Smooth muscle cell (in vitro differentiated cells): ENCODE data around the gene RNASEH2A. TPM values are rescaled to one million over a fixed set of nuclear protein-coding genes. Genes with fewer than 3 reads are reported as not detected.

Experiments used
- DNase-seq: peaks from one replicate; lab custom pipeline; 2025; ENCODE audit not compliant: unreplicated experiment; lab: John Stamatoyannopoulos, UW
- H2AFZ ChIP-seq: fragments of 200-600 bp; sonication (generic); 2 replicates; pipeline ENCODE4 v1.6.0; 2016; ENCODE audit warnings: antibody characterized with exemption, low read depth, mild to moderate bottlenecking
- H3F3A ChIP-seq: fragments of 200-600 bp; sonication (generic); 2 replicates; pipeline ENCODE4 v1.6.0; 2017; ENCODE audit warnings: antibody characterized with exemption, low read depth
- H3K27ac ChIP-seq: fragments of 200-600 bp; sonication (generic); 2 replicates; pipeline ENCODE4 v1.5.1; 2016; ENCODE audit warnings: low read depth, mild to moderate bottlenecking
- H3K27me3 ChIP-seq: fragments of 200-600 bp; sonication (generic); 2 replicates; pipeline ENCODE4 v1.6.1; 2016; ENCODE audit warnings: low read depth, mild to moderate bottlenecking
- H3K36me3 ChIP-seq: fragments of 200-600 bp; sonication (generic); 2 replicates; pipeline ENCODE4 v1.5.1; 2016; ENCODE audit warnings: low read depth
- H3K4me1 ChIP-seq: fragments of 200-600 bp; sonication (generic); 2 replicates; pipeline ENCODE4 v1.5.1; 2016; ENCODE audit warnings: low read depth
- H3K4me2 ChIP-seq: fragments of 200-600 bp; sonication (generic); 2 replicates; pipeline ENCODE4 v1.6.0; 2016; ENCODE audit warnings: mild to moderate bottlenecking
- H3K4me3 ChIP-seq: fragments of 200-600 bp; sonication (generic); 2 replicates; pipeline ENCODE4 v1.5.1; 2016; ENCODE audit warnings: mild to moderate bottlenecking
- H3K79me2 ChIP-seq: fragments of 200-600 bp; sonication (generic); 2 replicates; pipeline ENCODE4 v1.6.0; 2016; ENCODE audit warnings: low read depth, mild to moderate bottlenecking
- H3K9ac ChIP-seq: fragments of 200-600 bp; sonication (generic); 2 replicates; pipeline ENCODE4 v1.6.0; 2016; ENCODE audit warnings: low read depth
- H3K9me3 ChIP-seq: fragments of 200-600 bp; sonication (generic); replicated peaks from 2 replicates; pipeline ENCODE4 v1.5.1; 2016; ENCODE audit warnings: low read depth
- H4K20me1 ChIP-seq: fragments of 200-600 bp; sonication (generic); 2 replicates; pipeline ENCODE4 v1.6.0; 2016; ENCODE audit warnings: low read depth
- WGBS: methylation state at CpG from one replicate; pipeline ENCODE4 v1.1.7; 2016; ENCODE audit warnings: low lambda C conversion rate; 5-methylcytosine and 5-hydroxymethylcytosine counted together
- polyA plus RNA-seq: library from polyadenylated mRNA; unstranded; fragments of >200 nt; fragmentation: Nextera tagmentation; extraction: Ambion mirVana; gene quantifications from 2 replicates; pipeline ENCODE4 v1.2.1, GENCODE V29; 2016
- total RNA-seq: library from RNA; depleted of rRNA; stranded (reverse); fragments of >200 nt; gene quantifications from 2 replicates; pipeline ENCODE4 v1.2.3, GENCODE V29; 2014
- TF ChIP-seq, protein P1 (sequence below): fragments of 200-600 bp; sonication (generic); IDR thresholded peaks from 2 replicates; pipeline ENCODE4 v1.5.1; 2017; ENCODE audit warnings: borderline replicate concordance, mild to moderate bottlenecking, antibody characterized with exemption; ENCODE audit not compliant: insufficient read depth, poor library complexity, severe bottlenecking

RNASEH2A gene
- total and polyA plus RNA-seq, 2 experiments from 2014 or later, result 15.7 to 34.9 TPM

DNA sequence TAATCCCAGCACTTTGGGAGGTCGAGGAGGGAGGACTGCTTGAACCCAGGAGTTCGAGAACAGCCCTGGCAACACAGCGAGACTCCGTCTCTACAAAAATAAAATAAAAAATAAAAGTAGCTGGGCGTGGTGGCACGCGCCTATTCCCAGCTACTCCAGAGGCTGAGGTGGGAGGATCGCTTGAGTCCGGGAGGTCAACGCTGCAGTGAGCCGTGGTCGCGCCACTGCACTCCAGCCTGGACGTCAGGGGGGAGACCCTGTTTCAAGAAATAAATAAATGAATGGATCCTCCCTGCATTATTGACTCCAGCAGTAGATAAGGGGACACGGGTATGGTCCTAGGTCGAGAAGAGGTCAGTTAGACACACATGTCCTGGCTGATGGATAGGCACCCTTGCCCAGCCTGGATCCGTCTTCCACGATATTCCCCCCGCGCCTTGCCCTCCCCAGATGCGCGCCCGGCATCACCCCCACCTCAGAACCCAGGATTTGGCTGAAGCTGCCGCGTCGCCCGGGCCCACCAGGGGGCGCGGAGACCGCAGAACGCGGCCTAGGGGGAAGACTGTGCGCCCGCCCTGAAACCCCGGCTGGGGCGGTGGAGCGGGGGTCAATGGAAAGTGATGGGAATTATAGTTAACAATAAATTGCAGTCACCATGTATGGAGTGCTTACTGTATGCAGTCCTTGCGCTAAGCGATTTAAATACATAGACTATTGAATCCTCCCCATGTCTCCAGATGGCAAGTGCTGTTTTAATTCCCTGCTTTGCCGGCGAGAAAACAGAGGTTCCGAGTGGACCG, 29.0 kb upstream of the RNASEH2A start:
- Histone ChIP-seq H3K4me2 (peak overlapping the region; percentile 89), H2AFZ (peak overlapping the region; percentile 62), H3K27me3 (no peaks in the 10 kb centered on the region), H3K9me3 (no peaks in the 10 kb centered on the region), H3K4me3 (peak overlapping the region; percentile 61), H3K79me2 (peaks cover 6% of the 10 kb centered on the region), H3K27ac (peak overlapping the region; percentile 93), H3K4me1 (peaks cover 19% of the 10 kb centered on the region), H3F3A (peaks cover 40% of the 10 kb centered on the region), H3K36me3 (no peaks in the 10 kb centered on the region), H3K9ac (peak overlapping the region; percentile 58), H4K20me1 (no peaks in the 10 kb centered on the region)
- 15% methylated on average over 41 of the region's 43 CpGs for WGBS
- peak; percentile 67 for DNase-seq
- TF ChIP-seq, protein P1, sequence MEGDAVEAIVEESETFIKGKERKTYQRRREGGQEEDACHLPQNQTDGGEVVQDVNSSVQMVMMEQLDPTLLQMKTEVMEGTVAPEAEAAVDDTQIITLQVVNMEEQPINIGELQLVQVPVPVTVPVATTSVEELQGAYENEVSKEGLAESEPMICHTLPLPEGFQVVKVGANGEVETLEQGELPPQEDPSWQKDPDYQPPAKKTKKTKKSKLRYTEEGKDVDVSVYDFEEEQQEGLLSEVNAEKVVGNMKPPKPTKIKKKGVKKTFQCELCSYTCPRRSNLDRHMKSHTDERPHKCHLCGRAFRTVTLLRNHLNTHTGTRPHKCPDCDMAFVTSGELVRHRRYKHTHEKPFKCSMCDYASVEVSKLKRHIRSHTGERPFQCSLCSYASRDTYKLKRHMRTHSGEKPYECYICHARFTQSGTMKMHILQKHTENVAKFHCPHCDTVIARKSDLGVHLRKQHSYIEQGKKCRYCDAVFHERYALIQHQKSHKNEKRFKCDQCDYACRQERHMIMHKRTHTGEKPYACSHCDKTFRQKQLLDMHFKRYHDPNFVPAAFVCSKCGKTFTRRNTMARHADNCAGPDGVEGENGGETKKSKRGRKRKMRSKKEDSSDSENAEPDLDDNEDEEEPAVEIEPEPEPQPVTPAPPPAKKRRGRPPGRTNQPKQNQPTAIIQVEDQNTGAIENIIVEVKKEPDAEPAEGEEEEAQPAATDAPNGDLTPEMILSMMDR, result peak; percentile 95

DNA sequence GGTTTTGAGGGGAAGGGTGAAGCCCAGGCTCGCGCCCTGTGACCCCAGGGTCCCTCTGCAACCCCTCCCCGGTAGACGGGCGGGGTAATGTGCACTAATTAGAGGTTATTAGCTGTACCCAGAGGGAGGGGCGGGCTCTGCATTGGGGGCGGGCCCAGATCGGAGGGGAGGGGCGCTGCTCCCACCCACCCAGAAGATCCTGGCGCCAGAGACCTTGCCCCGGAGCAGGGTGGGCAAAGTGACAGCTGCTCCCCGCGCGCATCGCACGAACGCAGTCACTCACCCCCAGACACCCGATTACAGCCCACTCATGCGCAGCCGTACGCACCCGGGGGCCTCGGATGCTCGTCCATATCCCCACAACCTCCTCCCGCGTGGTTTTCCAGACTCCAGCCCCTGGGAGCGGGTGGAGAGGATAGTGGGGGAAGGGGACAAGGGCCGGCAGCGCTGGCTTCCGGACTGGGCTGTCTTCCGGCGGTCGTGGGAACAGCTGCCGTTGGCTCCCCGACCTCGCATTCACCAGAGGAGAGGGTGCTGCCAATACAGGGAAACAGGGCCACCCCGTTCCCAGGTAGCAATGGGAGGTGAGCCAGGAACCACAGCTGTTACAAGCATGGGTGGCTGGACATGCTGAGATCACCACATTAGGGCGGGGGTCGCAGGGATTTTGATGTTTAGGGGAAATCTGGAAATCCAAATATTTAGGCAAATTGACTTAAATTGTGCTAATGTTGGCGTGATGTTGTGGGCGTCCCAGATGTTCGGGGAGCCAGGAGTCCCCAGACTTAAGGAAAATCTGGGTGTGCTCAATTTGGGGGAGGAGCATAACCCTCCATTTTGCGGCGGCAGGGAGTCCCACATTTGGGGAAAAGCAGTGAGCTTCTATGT, 28.1 kb upstream of the RNASEH2A start:
- no peak for DNase-seq
- WGBS, result 3% methylated on average over 40 of the region's 44 CpGs
- H4K20me1 ChIP-seq, result no peaks in the 10 kb centered on the region

GRCh38 chr19:12778905-12779161, 27.6 kb upstream of the RNASEH2A start:
- H4K20me1 ChIP-seq, result no peaks in the 10 kb centered on the region
- H3K4me2 ChIP-seq, result peak overlapping the region; percentile 89
- TF ChIP-seq, protein P1, result no peak
- H3K4me3 ChIP-seq, result peak overlapping the region; percentile 61
- peaks cover 29% of the 10 kb centered on the region for H3K4me1 ChIP-seq
- peaks cover 6% of the 10 kb centered on the region for H3K79me2 ChIP-seq
- peak overlapping the region; percentile 93 for H3K27ac ChIP-seq
- H3K27me3 ChIP-seq, result no peaks in the 10 kb centered on the region
- H3F3A ChIP-seq, result peaks cover 42% of the 10 kb centered on the region
- no peaks in the 10 kb centered on the region for H3K9me3 ChIP-seq
- peak overlapping the region; percentile 67 for H3K9ac ChIP-seq
- no peak for DNase-seq
- 24% methylated on average over 6 of the region's 6 CpGs for WGBS
- no peaks in the 10 kb centered on the region for H3K36me3 ChIP-seq
- no peak overlapping the region for H2AFZ ChIP-seq

More for the DNA sequence above, 28.1 kb upstream of the RNASEH2A start:
- peak overlapping the region; percentile 93 for H3K27ac ChIP-seq
- peak overlapping the region; percentile 61 for H3K4me3 ChIP-seq
- H2AFZ ChIP-seq, result no peak overlapping the region
- peak overlapping the region; percentile 67 for H3K9ac ChIP-seq
- no peaks in the 10 kb centered on the region for H3K9me3 ChIP-seq
- no peaks in the 10 kb centered on the region for H3K36me3 ChIP-seq
- H3K4me2 ChIP-seq, result peak overlapping the region; percentile 89
- no peaks in the 10 kb centered on the region for H3K27me3 ChIP-seq
- TF ChIP-seq, protein P1, result no peak
- peaks cover 6% of the 10 kb centered on the region for H3K79me2 ChIP-seq
- peaks cover 41% of the 10 kb centered on the region for H3F3A ChIP-seq
- H3K4me1 ChIP-seq, result peaks cover 23% of the 10 kb centered on the region
